Forelimb muscle (tissue), 1 donor: ENCODE measurements around the gene CFAP298. TPM values are rescaled to one million over a fixed set of nuclear protein-coding genes. Genes with fewer than 3 reads are reported as not detected.
"Not testable (repeated sequence)": the region's sequence is repeated elsewhere in the genome, so short reads cannot be mapped to it uniquely, and the experiment has no call there.

Experiments
- DNase-seq: peaks from one replicate; pipeline ENCODE4 v3.0.0-alpha.2; 2013; ENCODE audit warnings: low read depth
- polyA plus RNA-seq: library from polyadenylated mRNA; unstranded; fragments of 120-200 nt; gene quantifications from one replicate; pipeline ENCODE4 v1.2.1, GENCODE V29; 2013; ENCODE audit not compliant: insufficient read length

CFAP298 gene
- polyA plus RNA-seq, 1 donor, result 24.7 TPM

DNA sequence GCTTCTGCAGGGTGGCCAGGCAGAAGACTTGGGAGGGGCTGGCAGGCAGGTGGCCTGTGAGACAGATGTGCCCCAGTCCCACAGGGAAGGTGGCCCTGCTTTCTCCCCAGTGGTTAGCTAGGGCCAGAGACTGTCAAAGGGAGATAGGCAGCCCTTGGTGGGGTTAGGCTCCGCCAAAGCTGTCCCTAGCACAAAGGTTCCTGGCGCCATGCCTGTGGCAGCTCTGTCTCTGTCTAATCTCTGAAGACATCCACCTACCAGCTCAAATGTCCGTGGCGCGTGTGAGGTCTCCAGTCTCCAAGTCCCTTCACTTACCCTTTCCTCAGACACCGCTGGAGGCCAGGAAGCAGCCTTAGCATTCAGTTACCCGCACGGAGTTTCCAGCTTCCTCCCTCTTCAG is 44.6 kb downstream of the CFAP298 start:
- DNase-seq, result no peak

- DNase-seq, result no peak
Measured at GRCh38 chr21:32566741-32567389, 45.3 kb downstream of the CFAP298 start.

DNA sequence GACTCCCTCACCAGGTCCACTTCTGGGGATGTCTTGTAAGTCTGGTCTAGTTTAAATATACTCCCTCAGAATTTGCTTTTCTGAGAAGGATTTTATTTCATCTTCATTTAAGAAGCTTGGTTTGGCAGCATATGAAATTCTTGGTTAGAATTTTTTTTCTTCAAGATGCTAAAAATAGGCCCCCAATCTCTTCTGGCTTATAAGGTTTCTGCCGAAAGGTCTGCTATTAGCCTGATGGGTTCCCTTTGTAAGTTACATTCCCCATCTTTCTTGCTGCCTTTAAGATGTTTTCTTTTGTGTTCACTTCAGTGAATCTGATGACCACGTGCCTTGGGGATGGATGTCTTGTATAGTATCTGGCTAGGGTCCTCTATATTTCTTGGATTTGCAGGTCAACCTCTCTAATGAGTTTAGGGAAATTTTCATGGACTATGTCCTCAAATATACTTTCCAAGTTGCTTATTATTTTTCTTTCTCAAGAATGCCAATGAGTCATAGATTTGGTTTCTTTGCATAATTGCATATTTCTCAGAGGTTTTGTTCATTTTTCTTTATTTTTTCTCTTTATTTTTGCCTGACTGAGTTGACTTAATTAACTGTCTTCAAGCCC is 46.2 kb downstream of the CFAP298 start:
- DNase-seq, result no peak

DNA sequence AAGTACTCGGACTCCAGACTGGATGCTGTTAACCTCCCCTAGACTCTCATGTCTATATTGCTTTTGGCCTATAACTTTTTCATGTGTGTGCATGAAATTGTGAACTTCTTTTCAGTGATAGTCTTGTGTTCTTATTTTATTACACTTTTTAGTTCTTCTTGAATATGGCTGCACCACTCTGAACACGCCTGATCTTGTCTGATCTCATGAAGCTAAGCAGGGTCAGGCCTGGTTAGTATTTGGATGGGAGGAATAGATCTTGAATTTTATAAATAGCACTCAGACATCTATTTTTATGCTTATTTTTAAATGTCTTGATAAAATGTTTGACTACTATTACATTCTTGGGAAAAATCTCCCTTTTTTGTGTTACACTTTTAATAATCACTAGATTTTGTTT is 49.3 kb downstream of the CFAP298 start:
- DNase-seq, result no peak

- DNase-seq, result no peak
Measured at GRCh38 chr21:32562426-32562825, 49.8 kb downstream of the CFAP298 start.

DNA sequence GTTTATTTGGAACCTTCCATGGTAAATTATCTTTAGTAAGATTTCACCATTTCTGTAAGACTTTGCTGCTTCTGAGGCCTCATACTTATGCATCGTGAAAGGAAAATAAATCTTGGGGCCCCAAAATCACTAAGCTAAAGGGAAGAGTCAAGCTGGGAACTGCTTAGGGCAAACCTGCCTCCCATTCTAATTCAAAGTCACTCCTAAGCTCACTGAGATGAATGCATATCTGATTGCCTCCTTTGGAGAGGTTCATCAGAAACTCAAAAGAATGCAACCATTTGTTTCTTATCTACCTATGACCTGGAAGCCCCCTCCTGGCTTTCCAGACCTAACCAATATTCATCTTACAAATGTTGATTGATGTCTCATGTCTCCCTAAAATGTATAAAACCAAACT is 50.7 kb downstream of the CFAP298 start:
- not testable (repeated sequence) for DNase-seq

- no peak for DNase-seq
Measured at GRCh38 chr21:32560896-32561295, 51.3 kb downstream of the CFAP298 start.

DNA sequence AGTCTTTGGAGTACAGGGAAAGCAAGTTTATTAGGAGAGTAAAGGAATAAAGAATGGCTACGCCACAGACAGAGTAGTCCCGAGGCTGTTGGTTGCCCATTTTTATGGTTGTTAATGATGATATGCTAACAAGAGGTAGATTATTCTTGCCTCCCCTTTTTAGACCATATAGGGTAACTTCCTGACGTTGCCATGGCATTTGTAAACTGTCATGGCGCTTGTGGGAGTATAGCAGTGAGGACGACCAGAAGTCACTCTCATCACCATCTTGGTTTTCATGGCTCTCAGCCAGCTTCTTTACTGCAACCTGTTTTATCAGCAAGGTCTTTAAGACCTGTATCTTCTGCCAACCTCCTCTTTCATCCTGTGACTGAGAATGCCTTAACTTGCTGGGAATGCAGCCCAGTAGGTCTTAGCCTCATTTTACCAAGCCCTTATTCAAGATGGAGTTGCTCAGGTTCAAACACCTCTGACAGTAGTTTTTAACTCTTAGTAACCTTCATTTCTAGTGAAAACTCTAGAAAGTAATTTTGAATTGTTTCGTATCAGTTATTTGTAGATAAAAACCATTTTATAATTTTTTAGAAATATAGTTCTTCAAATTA is 53.1 kb downstream of the CFAP298 start:
- DNase-seq, result no peak

DNA sequence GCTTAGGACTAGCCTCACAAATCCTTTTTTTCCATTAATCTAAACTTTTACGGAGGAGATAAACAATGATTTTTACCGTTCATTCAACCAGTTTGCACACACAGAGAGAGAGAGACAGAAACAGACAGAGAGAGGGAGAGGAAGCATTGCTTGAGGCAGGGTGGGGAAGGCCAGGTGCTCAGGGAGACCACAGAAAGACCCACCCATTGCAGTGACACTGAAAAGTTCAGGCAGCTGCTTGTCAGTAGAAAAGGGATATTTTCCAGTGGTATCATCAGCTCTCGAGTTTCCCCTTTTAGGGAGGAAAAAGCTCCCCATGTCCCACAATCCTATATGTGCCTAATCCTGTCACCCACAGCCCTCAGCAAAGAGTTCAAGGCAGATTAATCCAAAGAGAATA is 54.1 kb downstream of the CFAP298 start:
- DNase-seq, result no peak

DNA sequence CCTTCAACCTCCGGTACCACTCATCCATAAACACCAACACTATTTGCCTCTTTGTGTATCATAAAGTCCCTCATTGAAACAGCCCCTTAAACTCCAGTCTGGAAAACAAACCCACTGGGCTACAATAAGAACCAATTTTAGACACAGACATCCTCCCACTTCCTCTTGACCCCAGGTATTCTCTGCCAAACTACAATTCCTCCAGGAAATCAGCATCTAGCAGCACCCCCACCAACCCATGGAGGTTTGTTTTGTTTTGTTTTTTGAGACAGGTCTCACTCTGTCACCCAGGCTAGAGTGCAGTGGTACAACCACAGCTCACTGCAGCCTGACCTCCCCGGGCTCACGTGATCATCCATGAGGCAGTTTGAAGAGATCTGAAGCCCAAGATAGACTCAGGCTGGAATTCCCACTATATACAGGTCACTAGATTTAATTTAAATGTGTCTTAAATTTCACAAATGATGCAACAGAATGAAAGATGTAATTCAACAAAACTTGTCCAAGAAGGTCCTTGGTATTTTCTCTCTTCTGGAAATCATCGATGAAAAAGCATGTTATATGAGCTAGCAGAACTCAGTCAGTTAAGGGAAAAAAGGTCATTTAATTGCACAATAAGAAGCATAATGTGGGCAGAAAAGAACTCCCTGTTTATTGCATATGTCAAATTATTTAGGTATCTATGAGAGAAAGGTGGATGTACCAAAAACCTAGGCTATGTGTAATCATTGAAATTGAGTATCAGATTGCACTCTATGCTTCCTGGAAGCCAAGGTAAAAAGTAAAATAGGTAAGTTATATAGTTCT is 57.1 kb downstream of the CFAP298 start:
- DNase-seq, result no peak

DNA sequence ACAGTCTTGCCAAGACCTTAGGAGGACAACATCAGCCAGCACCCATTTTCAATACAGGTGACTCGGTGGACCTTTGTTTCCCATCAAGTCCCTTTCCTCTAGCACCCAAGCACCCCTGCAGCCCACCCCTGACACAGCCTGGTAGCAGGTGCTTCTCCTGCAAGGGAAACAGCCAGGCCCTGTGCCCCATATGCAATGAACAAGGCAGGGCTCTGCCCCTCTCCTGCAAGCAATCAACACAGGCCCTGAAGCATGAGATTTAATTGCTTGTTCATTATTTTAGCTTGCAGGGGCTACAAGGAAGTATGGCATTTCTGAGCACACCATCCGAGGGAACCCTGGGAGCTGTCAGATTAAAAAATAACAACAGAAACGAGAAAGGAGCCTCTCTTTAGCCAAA is 62.3 kb downstream of the CFAP298 start:
- no peak for DNase-seq

DNA sequence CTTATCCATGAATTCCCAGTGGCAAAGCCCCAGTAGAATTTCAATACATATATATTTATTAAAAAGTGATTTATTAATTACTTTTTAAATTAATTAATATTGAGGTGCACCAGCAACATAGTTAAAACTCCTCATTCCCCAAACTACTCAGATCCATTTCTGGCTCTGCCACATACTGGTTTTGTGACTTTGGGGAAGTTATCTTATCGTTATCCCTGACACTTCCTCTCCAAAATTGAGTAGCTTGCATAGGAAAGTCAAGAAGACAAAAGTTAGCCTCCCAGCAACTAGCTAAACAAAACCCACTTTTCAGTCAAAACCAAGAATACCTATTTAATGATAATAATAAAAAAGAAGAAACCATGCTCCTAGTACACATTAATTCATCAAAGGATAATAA is 62.7 kb downstream of the CFAP298 start:
- DNase-seq, result no peak

Other genes starting within 250 kb of the CFAP298 start
- gene URB1, start 219.4 kb downstream of the CFAP298 start, polyA plus RNA-seq, result 12.4 TPM
- gene EVA1C, start 199.7 kb downstream of the CFAP298 start, polyA plus RNA-seq, result 2.1 TPM
- gene TCP10L, start 26.9 kb downstream of the CFAP298 start, polyA plus RNA-seq, result 1.3 TPM
- gene SYNJ1, start 115.6 kb upstream of the CFAP298 start, polyA plus RNA-seq, result 4.8 TPM
- gene PAXBP1, start 159.4 kb upstream of the CFAP298 start, polyA plus RNA-seq, result 35.2 TPM